SK-N-SH treated with all-trans-retinoic acid at 6 μM for 48 hours (cell line): ENCODE results near the gene ZNF423.

ENCODE experiments used
- ATAC-seq: fragments of 200-7000 bp; cut with Tn5 transposase; 3 replicates; pipeline ENCODE4 v1.9.1; 2020; ENCODE audit warnings: mild to moderate bottlenecking, moderate library complexity
- ARNTL ChIP-seq: fragments of 450-650 bp; formaldehyde crosslinking; IDR thresholded peaks from 2 replicates; pipeline ENCODE4 v1.5.0; 2020; ENCODE audit warnings: low read depth, mild to moderate bottlenecking, moderate library complexity, borderline replicate concordance
- BACH2 ChIP-seq: fragments of 250-450 bp; sonication (Bioruptor Pico); IDR thresholded peaks from 2 replicates; pipeline ENCODE4 v1.9.0; 2021; ENCODE audit warnings: mild to moderate bottlenecking, borderline replicate concordance
- CSDC2 ChIP-seq: fragments of 250-450 bp; sonication (Bioruptor Pico); IDR thresholded peaks from 2 replicates; pipeline ENCODE4 v1.5.0; 2020; ENCODE audit warnings: mild to moderate bottlenecking, moderate library complexity
- ESRRG ChIP-seq: fragments of 250-450 bp; sonication (Bioruptor Pico); IDR thresholded peaks from 2 replicates; pipeline ENCODE4 v1.6.1; 2021; ENCODE audit warnings: mild to moderate bottlenecking
- GLIS3 ChIP-seq: fragments of 250-450 bp; sonication (Bioruptor Pico); IDR thresholded peaks from 2 replicates; pipeline ENCODE4 v1.5.0; 2020; ENCODE audit warnings: mild to moderate bottlenecking, moderate library complexity
- OSR1 ChIP-seq: fragments of 250-450 bp; sonication (Bioruptor Pico); IDR thresholded peaks from 2 replicates; pipeline ENCODE4 v1.8.0; 2022; ENCODE audit warnings: moderate library complexity, mild to moderate bottlenecking, inconsistent platforms
- PPARA ChIP-seq: fragments of 250-450 bp; sonication (Bioruptor Pico); IDR thresholded peaks from 2 replicates; pipeline ENCODE4 v1.5.0; 2020; ENCODE audit warnings: mild to moderate bottlenecking, borderline replicate concordance
- RARB ChIP-seq: fragments of 250-450 bp; sonication (Bioruptor Pico); IDR thresholded peaks from 2 replicates; pipeline ENCODE4 v1.8.0; 2021; ENCODE audit warnings: mild to moderate bottlenecking, moderate library complexity
- SNAI2 ChIP-seq: fragments of 250-450 bp; sonication (Bioruptor Pico); IDR thresholded peaks from 2 replicates; pipeline ENCODE4 v1.5.0; 2020; ENCODE audit warnings: mild to moderate bottlenecking, moderate library complexity
- TCF4 ChIP-seq: fragments of 250-450 bp; sonication (Bioruptor Pico); IDR thresholded peaks from 2 replicates; pipeline ENCODE4 v1.8.0; 2021; ENCODE audit warnings: mild to moderate bottlenecking, moderate library complexity, borderline replicate concordance
- TOX ChIP-seq: fragments of 250-450 bp; sonication (Bioruptor Pico); IDR thresholded peaks from 2 replicates; pipeline ENCODE4 v1.8.0; 2021; ENCODE audit warnings: mild to moderate bottlenecking, moderate library complexity, borderline replicate concordance
- ZC3H10 ChIP-seq: fragments of 250-450 bp; sonication (Bioruptor Pico); IDR thresholded peaks from 2 replicates; pipeline ENCODE4 v1.5.1; 2021; ENCODE audit warnings: mild to moderate bottlenecking, moderate library complexity
- ZFP3 ChIP-seq: fragments of 250-450 bp; sonication (Bioruptor Pico); IDR thresholded peaks from 2 replicates; pipeline ENCODE4 v1.5.0; 2020; ENCODE audit warnings: mild to moderate bottlenecking, moderate library complexity
- ZFP30 ChIP-seq: fragments of 450-650 bp; formaldehyde crosslinking; IDR thresholded peaks from 2 replicates; pipeline ENCODE4 v1.5.0; 2022; ENCODE audit warnings: mild to moderate bottlenecking, moderate library complexity
- ZNF565 ChIP-seq: fragments of 450-650 bp; formaldehyde crosslinking; conservative IDR thresholded peaks from 2 replicates; pipeline ENCODE4 v1.5.0; 2020; ENCODE audit warnings: low read depth, mild to moderate bottlenecking, moderate library complexity
- ZNF70 ChIP-seq: fragments of 450-650 bp; formaldehyde crosslinking; IDR thresholded peaks from 2 replicates; pipeline ENCODE4 v1.5.0; 2020; ENCODE audit warnings: mild to moderate bottlenecking, moderate library complexity
- ZNF8 ChIP-seq: fragments of 450-650 bp; formaldehyde crosslinking; IDR thresholded peaks from 2 replicates; pipeline ENCODE4 v1.5.0; 2020; ENCODE audit warnings: mild to moderate bottlenecking, moderate library complexity
- TF ChIP-seq, protein P1 (sequence below): fragments of 250-450 bp; sonication (Bioruptor Pico); IDR thresholded peaks from 2 replicates; pipeline ENCODE4 v1.8.0; 2020; ENCODE audit warnings: mild to moderate bottlenecking, moderate library complexity, borderline replicate concordance
- TF ChIP-seq, protein P2 (sequence below): fragments of 250-450 bp; sonication (Bioruptor Pico); IDR thresholded peaks from 2 replicates; pipeline ENCODE4 v1.5.1; 2020; ENCODE audit warnings: low read depth, mild to moderate bottlenecking, moderate library complexity
- TF ChIP-seq, protein P3 (sequence below): fragments of 250-450 bp; sonication (Bioruptor Pico); IDR thresholded peaks from 2 replicates; pipeline ENCODE4 v1.5.0; 2020; ENCODE audit warnings: mild to moderate bottlenecking, moderate library complexity
- TF ChIP-seq, protein P4 (sequence below): fragments of 250-450 bp; sonication (Bioruptor Pico); IDR thresholded peaks from 2 replicates; pipeline ENCODE4 v1.5.1; 2021; ENCODE audit warnings: mild to moderate bottlenecking, moderate library complexity
- TF ChIP-seq, protein P5 (sequence below): fragments of 250-450 bp; sonication (Bioruptor Pico); IDR thresholded peaks from 2 replicates; pipeline ENCODE4 v1.8.0; 2021; ENCODE audit warnings: low read depth, mild to moderate bottlenecking, moderate library complexity, borderline replicate concordance

The ZNF423 gene

DNA sequence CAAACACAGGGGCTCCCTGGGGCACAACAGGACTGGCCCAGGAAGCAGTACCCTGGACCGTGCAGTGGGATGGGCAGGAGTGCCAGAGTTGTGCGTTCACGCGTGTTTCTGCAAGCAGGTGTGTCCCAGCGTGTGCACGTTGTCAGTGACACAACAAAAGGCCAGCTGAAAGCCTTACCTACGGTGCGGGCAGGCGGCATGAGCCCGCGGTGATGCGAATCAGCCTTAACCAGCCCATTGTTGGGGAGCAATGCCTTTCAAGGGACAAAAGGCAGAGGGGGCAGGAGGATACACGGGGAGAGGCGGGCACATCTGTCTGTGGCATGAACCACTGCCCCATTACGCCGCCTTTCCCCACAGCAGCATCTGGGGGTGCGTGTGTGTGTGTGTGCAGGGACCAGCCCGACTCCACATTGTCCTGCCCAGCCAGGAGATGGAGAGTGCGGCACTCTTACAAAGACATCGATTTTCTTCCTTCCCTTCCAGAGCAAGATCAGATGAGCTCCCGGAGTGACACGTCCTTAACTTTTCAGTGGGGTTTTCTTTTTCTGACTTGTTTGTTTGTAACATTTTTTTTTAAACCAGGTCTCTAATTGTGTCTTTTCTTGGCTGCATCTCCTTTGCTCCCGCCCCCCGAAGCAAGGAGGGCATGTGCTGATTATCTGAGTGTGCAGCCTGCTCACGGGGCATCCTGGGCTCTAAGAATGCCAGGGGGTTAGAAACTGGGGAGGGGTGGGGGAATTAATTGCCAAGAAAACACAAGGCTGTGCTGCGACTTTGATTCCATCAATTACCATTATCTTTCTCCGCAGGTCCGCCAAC lies 158.1 kb downstream of the ZNF423 start:
- no peak for TF ChIP-seq ZC3H10 (CRISPR knock-in tag)
- TF ChIP-seq RARB: no peak
- no peak for TF ChIP-seq ESRRG (CRISPR knock-in tag)
- no peak for TF ChIP-seq ZNF565 (CRISPR knock-in tag)
- no peak for TF ChIP-seq ZNF70 (CRISPR knock-in tag)
- TF ChIP-seq TCF4 (CRISPR knock-in tag): no peak
- TF ChIP-seq GLIS3 (CRISPR knock-in tag): no peak
- TF ChIP-seq BACH2: no peak
- TF ChIP-seq ARNTL (CRISPR knock-in tag): no peak
- no peak for TF ChIP-seq TOX (CRISPR knock-in tag)
- TF ChIP-seq, protein P1, sequence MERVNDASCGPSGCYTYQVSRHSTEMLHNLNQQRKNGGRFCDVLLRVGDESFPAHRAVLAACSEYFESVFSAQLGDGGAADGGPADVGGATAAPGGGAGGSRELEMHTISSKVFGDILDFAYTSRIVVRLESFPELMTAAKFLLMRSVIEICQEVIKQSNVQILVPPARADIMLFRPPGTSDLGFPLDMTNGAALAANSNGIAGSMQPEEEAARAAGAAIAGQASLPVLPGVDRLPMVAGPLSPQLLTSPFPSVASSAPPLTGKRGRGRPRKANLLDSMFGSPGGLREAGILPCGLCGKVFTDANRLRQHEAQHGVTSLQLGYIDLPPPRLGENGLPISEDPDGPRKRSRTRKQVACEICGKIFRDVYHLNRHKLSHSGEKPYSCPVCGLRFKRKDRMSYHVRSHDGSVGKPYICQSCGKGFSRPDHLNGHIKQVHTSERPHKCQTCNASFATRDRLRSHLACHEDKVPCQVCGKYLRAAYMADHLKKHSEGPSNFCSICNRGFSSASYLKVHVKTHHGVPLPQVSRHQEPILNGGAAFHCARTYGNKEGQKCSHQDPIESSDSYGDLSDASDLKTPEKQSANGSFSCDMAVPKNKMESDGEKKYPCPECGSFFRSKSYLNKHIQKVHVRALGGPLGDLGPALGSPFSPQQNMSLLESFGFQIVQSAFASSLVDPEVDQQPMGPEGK (CRISPR knock-in tag): no peak
- no peak for TF ChIP-seq ZFP3 (CRISPR knock-in tag)
- TF ChIP-seq, all 23 proteins: peak for 0
- no peak for ATAC-seq

DNA sequence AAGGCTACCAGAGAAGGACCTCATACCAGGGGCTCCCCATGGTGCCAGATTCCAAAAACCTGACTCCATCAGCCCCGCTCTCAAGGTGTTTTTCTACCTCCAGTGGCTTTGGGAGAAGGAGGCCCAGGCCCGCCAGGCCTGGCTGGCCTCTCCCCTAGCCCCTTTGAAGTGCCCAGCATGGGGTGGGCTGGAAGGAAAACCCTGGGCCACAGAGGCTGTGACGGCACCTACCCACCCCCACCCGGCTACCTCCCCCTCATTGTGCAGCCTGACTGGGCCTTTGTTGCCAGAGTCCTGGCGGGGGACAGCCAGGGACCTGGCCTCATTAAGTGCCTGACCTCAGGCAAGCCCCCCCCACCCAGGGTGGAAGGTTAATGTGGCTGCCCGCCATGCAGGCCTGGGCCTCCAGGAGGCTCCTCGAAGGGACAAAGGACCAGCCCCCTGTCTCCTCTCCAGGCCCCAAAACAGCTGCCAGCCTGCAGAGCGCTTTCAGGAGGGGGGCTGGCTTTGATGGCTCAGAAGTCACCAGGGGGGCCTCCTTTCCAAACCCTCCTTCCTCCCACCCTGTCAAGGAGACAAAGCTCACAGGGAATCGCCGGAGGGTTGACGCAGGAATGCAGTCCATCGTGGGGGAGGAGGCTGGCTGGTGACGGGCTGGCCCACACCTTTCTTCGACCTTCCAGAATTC lies 159.4 kb downstream of the ZNF423 start:
- no peak for TF ChIP-seq TOX (CRISPR knock-in tag)
- TF ChIP-seq, protein P2, sequence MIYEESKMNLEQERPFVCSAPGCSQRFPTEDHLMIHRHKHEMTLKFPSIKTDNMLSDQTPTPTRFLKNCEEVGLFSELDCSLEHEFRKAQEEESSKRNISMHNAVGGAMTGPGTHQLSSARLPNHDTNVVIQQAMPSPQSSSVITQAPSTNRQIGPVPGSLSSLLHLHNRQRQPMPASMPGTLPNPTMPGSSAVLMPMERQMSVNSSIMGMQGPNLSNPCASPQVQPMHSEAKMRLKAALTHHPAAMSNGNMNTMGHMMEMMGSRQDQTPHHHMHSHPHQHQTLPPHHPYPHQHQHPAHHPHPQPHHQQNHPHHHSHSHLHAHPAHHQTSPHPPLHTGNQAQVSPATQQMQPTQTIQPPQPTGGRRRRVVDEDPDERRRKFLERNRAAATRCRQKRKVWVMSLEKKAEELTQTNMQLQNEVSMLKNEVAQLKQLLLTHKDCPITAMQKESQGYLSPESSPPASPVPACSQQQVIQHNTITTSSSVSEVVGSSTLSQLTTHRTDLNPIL (CRISPR knock-in tag): no peak
- no peak for TF ChIP-seq ARNTL (CRISPR knock-in tag)
- TF ChIP-seq, protein P3, sequence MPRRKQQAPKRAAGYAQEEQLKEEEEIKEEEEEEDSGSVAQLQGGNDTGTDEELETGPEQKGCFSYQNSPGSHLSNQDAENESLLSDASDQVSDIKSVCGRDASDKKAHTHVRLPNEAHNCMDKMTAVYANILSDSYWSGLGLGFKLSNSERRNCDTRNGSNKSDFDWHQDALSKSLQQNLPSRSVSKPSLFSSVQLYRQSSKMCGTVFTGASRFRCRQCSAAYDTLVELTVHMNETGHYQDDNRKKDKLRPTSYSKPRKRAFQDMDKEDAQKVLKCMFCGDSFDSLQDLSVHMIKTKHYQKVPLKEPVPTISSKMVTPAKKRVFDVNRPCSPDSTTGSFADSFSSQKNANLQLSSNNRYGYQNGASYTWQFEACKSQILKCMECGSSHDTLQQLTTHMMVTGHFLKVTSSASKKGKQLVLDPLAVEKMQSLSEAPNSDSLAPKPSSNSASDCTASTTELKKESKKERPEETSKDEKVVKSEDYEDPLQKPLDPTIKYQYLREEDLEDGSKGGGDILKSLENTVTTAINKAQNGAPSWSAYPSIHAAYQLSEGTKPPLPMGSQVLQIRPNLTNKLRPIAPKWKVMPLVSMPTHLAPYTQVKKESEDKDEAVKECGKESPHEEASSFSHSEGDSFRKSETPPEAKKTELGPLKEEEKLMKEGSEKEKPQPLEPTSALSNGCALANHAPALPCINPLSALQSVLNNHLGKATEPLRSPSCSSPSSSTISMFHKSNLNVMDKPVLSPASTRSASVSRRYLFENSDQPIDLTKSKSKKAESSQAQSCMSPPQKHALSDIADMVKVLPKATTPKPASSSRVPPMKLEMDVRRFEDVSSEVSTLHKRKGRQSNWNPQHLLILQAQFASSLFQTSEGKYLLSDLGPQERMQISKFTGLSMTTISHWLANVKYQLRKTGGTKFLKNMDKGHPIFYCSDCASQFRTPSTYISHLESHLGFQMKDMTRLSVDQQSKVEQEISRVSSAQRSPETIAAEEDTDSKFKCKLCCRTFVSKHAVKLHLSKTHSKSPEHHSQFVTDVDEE (CRISPR knock-in tag): no peak
- TF ChIP-seq CSDC2 (CRISPR knock-in tag): no peak
- no peak for TF ChIP-seq PPARA (CRISPR knock-in tag)
- TF ChIP-seq ZNF565 (CRISPR knock-in tag): no peak
- no peak for TF ChIP-seq BACH2
- TF ChIP-seq GLIS3 (CRISPR knock-in tag): no peak
- TF ChIP-seq, protein P4, sequence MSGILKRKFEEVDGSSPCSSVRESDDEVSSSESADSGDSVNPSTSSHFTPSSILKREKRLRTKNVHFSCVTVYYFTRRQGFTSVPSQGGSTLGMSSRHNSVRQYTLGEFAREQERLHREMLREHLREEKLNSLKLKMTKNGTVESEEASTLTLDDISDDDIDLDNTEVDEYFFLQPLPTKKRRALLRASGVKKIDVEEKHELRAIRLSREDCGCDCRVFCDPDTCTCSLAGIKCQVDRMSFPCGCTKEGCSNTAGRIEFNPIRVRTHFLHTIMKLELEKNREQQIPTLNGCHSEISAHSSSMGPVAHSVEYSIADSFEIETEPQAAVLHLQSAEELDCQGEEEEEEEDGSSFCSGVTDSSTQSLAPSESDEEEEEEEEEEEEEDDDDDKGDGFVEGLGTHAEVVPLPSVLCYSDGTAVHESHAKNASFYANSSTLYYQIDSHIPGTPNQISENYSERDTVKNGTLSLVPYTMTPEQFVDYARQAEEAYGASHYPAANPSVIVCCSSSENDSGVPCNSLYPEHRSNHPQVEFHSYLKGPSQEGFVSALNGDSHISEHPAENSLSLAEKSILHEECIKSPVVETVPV (CRISPR knock-in tag): no peak
- no peak for ATAC-seq

DNA sequence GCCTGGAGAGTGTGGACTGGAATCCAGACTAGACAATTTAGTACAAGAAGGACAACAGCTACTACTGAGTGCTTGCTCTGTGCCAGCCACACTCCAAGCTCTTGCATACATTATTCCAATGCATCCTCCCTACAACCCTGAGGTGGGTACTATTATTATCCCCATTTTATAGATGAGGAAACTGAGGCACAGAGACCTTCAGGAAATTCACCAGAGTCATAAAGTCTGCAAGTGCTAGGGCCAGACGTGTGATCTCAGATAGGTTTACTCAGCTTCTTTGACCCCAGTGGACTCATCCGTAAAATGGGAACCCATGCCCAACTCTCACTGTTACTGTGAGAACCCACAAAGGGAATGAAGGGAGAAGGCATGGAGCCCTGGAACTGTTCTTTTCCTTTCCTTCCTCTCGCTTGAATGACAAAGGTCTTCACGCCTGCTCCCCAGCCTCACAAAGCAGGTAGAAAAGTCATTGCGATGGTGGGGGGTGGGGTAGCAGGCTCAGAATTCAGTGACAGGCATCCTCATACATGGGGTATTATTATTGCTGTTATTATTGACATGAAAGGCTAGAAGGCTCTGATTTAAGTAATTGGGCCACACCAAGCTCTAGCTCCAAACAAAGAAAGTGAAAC lies 160.0 kb downstream of the ZNF423 start:
- ATAC-seq: no peak
- TF ChIP-seq GLIS3 (CRISPR knock-in tag) (no peak), BACH2 (no peak), ARNTL (CRISPR knock-in tag) (no peak), OSR1 (no peak), ZNF70 (CRISPR knock-in tag) (no peak), ZNF8 (CRISPR knock-in tag) (no peak), ESRRG (CRISPR knock-in tag) (no peak), SNAI2 (CRISPR knock-in tag) (no peak), ZFP30 (CRISPR knock-in tag) (no peak), TCF4 (CRISPR knock-in tag) (no peak), TOX (CRISPR knock-in tag) (no peak)
- TF ChIP-seq, protein P3 (CRISPR knock-in tag): no peak
- TF ChIP-seq, protein P5, sequence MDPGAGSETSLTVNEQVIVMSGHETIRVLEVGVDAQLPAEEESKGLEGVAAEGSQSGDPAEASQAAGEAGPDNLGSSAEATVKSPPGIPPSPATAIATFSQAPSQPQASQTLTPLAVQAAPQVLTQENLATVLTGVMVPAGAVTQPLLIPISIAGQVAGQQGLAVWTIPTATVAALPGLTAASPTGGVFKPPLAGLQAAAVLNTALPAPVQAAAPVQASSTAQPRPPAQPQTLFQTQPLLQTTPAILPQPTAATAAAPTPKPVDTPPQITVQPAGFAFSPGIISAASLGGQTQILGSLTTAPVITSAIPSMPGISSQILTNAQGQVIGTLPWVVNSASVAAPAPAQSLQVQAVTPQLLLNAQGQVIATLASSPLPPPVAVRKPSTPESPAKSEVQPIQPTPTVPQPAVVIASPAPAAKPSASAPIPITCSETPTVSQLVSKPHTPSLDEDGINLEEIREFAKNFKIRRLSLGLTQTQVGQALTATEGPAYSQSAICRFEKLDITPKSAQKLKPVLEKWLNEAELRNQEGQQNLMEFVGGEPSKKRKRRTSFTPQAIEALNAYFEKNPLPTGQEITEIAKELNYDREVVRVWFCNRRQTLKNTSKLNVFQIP: no peak
